Calu3 (cell line): ENCODE data around the gene RINL. TPM values are rescaled to one million over a fixed set of nuclear protein-coding genes. Genes with fewer than 3 reads are reported as not detected.

Experiments
- BruUV-seq: library from RNA; stranded (reverse); fragments of 400-500 nt; replicated peaks from 2 replicates; lab custom pipeline; 2021; lab: Mats Ljungman, UMichigan
- CTCF ChIA-PET: fragments of 300-600 bp; sonication (Branson Sonifier 250); formaldehyde crosslinking; loops from one replicate; lab custom pipeline; 2022; ENCODE audit warnings: antibody characterized with exemption; lab: Charles Lee
- DNase-seq: peaks from one replicate; pipeline ENCODE4 v3.0.0; 2022
- H3K27ac Mint-ChIP-seq: one replicate; pipeline ENCODE4 v1.8.0; 2022; ENCODE audit warnings: mixed read lengths; ENCODE audit not compliant: unreplicated experiment
- H3K27me3 Mint-ChIP-seq: one replicate; pipeline ENCODE4 v1.8.0; 2022; ENCODE audit warnings: mixed read lengths; ENCODE audit not compliant: unreplicated experiment
- H3K36me3 Mint-ChIP-seq: one replicate; pipeline ENCODE4 v1.8.0; 2022; ENCODE audit warnings: mild to moderate bottlenecking, moderate library complexity, mixed read lengths; ENCODE audit not compliant: insufficient read depth, unreplicated experiment
- H3K4me1 Mint-ChIP-seq: one replicate; pipeline ENCODE4 v1.8.0; 2022; ENCODE audit warnings: mild to moderate bottlenecking, low read depth, mixed read lengths; ENCODE audit not compliant: unreplicated experiment
- H3K4me3 Mint-ChIP-seq: one replicate; pipeline ENCODE4 v1.8.0; 2022; ENCODE audit warnings: mild to moderate bottlenecking, low read depth, moderate library complexity, mixed read lengths; ENCODE audit not compliant: unreplicated experiment
- H3K9me3 Mint-ChIP-seq: one replicate; pipeline ENCODE4 v1.8.0; 2022; ENCODE audit warnings: low read depth, mixed read lengths; ENCODE audit not compliant: unreplicated experiment
- CTCF ChIP-seq: fragments of 200-600 bp; IDR thresholded peaks from one replicate; pipeline ENCODE4 v1.8.0; 2022; ENCODE audit warnings: antibody characterized with exemption; ENCODE audit not compliant: unreplicated experiment
- intact Hi-C: fragments of 100-400 bp; cut with micrococcal nuclease; formaldehyde crosslinking; loops from one replicate; pipeline ENCODE4 v1.10.0; 2022; ENCODE audit not compliant: unreplicated experiment
- total RNA-seq: library from RNA; stranded (reverse); gene quantifications from 2 replicates; pipeline ENCODE4 v1.2.3, GENCODE V29; 2022

Gene RINL
- total RNA-seq, 1 experiment from 2014 or later: 4.1 TPM

DNA sequence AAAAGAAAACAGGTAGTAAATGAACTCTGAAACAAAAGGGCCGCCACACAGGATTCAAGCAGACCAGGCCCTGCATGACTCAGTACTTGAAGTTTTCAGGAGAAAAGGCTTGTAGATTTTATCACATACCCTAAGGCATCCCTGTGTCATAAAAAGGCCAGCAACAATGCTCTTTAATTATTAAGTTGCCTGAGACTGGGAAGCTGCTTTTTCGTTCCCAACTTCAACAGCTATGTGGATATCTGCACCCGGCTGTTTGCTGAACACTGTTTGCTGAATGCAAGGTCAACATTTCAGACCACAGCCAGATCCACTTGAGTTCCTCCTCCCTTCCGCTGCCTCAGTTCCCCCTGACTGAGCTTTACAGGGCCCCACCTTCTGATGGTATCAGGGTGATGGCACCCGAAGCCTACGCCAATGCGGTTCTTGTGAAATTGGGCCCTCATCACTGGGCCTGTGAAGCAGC, 40.4 kb downstream of the RINL start:
- TF ChIP-seq CTCF: no peak
- Mint-ChIP-seq H3K27me3 (no peaks in the 10 kb centered on the region), H3K27ac (peak overlapping the region; percentile 62), H3K9me3 (no peaks in the 10 kb centered on the region), H3K36me3 (peaks cover 98% of the 10 kb centered on the region), H3K4me1 (peaks cover 33% of the 10 kb centered on the region), H3K4me3 (no peak overlapping the region)
- intact Hi-C loops: no loop called here
- CTCF ChIA-PET: no interaction called here
- no TSS peak for BruUV-seq
- no peak for DNase-seq

DNA sequence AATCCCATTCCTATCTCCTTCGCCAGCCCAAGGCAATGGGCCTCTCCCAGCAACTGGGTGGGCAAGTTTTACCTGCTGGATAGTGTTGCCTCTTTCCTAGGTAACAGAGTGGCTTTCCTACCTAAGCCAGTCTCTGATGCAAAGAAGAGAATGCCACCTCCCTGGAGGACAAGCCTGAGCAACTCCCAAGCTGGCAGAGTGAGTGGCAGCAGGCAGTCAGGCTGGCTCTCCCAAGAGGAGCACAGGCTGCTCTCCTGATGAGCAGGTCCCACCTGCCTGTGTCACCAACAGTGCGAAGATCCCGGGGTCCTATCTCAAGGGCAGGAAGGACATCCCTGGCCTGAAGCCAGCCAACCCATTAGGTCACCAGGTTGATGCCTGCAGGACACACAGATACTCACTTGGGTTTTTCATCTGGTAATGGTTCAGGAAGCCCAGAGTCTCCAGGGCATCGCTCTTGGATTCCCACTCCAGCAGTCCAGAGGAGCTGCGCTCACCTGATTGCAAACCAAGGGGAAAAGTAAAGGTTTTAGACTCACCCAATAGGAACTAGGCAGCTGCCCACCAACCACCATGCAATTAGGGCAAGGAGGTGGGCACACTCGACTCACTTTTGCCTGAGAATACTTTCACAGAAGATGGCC, 41.0 kb downstream of the RINL start:
- CTCF ChIA-PET: no interaction called here
- no peak for DNase-seq
- intact Hi-C loops: no loop called here
- Mint-ChIP-seq H3K9me3 (no peaks in the 10 kb centered on the region), H3K4me1 (peaks cover 32% of the 10 kb centered on the region), H3K36me3 (peaks cover 98% of the 10 kb centered on the region), H3K27ac (peak overlapping the region; percentile 62), H3K4me3 (no peak overlapping the region), H3K27me3 (no peaks in the 10 kb centered on the region)
- BruUV-seq: no TSS peak
- TF ChIP-seq CTCF: no peak

GRCh38 chr19:38836159-38836982, 41.7 kb downstream of the RINL start:
- intact Hi-C loops: no loop called here
- Mint-ChIP-seq H3K27me3 (no peaks in the 10 kb centered on the region), H3K27ac (peak overlapping the region; percentile 62), H3K36me3 (peaks cover 98% of the 10 kb centered on the region), H3K4me3 (no peak overlapping the region), H3K9me3 (no peaks in the 10 kb centered on the region), H3K4me1 (peaks cover 36% of the 10 kb centered on the region)
- no TSS peak for BruUV-seq
- no peak for TF ChIP-seq CTCF
- CTCF ChIA-PET: interaction anchor here (0.6 kb wide), 1 partner anchor 78 kb away, joined by 5 read pairs; no protein-coding TSS in a partner anchor
- no peak for DNase-seq

DNA sequence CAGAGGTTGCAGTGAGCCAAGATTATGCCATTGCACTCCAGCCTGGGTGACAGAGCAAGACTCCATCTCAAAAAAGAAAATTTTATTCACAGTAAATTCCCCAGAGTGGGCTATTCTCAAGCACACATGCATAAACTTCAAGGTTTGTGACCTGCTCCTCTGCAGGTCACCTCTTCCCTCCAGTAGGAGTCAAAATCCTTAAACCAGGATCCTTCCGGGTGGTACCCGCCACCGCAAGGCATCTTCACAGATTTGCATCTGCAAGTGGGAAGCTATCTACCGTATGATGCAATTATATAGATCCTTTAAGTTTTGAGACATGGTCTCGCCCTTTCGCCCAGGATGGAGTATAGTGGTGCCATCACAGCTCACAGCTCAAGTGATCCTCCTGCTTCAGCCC, 43.5 kb downstream of the RINL start:
- peaks cover 98% of the 10 kb centered on the region for H3K36me3 Mint-ChIP-seq
- TF ChIP-seq CTCF: no peak
- no peak overlapping the region for H3K27ac Mint-ChIP-seq
- intact Hi-C loops: loop anchor here (5.0 kb wide), 3 partner anchors 72 to 177 kb away; no protein-coding TSS in a partner anchor
- H3K4me3 Mint-ChIP-seq: no peak overlapping the region
- H3K4me1 Mint-ChIP-seq: peaks cover 39% of the 10 kb centered on the region
- BruUV-seq: no TSS peak
- H3K9me3 Mint-ChIP-seq: no peaks in the 10 kb centered on the region
- no peaks in the 10 kb centered on the region for H3K27me3 Mint-ChIP-seq
- CTCF ChIA-PET: interaction anchor here (0.6 kb wide), 1 partner anchor 10 kb away, joined by 3 read pairs; no protein-coding TSS in a partner anchor
- no peak for DNase-seq
